ENCODE measurements around the gene FBXW10.
"Not testable (repeated sequence)": the region's sequence is repeated elsewhere in the genome, so short reads cannot be mapped to it uniquely, and the experiment has no call there.

The FBXW10 gene

GRCh38 chr17:18741228-18741627 is 2.6 kb upstream of the FBXW10 start:
- not testable (repeated sequence) for H3K4me3 ChIP-seq (replicated peaks; ENCODE audit: low read depth, low read length); DNase-seq (ENCODE audit: low read depth)

GRCh38 chr17:18744726-18745125 is 872 bp downstream of the FBXW10 start:
- not testable (repeated sequence) for DNase-seq (ENCODE audit: low read depth); H3K4me3 ChIP-seq (replicated peaks; ENCODE audit: low read depth, low read length)

GRCh38 chr17:18746551-18746950 is 2.7 kb downstream of the FBXW10 start:
- H3K4me3 ChIP-seq (replicated peaks; ENCODE audit: low read depth, low read length); DNase-seq (ENCODE audit: low read depth): not testable (repeated sequence)

- not testable (repeated sequence) for DNase-seq (ENCODE audit: low read depth); H3K4me3 ChIP-seq (replicated peaks; ENCODE audit: low read depth, low read length)
These were observed 3.6 kb downstream of the FBXW10 start for GRCh38 chr17:18747501-18747900.

GRCh38 chr17:18750242-18750641 is 6.4 kb downstream of the FBXW10 start:
- H3K4me3 ChIP-seq (replicated peaks; ENCODE audit: low read depth, low read length); DNase-seq (ENCODE audit: low read depth): not testable (repeated sequence)

- DNase-seq (ENCODE audit: low read depth); H3K4me3 ChIP-seq (replicated peaks; ENCODE audit: low read depth, low read length): not testable (repeated sequence)
These were observed 10.1 kb downstream of the FBXW10 start for GRCh38 chr17:18753829-18754409.

- not testable (repeated sequence) for H3K4me3 ChIP-seq (replicated peaks; ENCODE audit: low read depth, low read length); DNase-seq (ENCODE audit: low read depth)
These were observed 12.1 kb downstream of the FBXW10 start for GRCh38 chr17:18755969-18756368.

- not testable (repeated sequence) for DNase-seq (ENCODE audit: low read depth); H3K4me3 ChIP-seq (replicated peaks; ENCODE audit: low read depth, low read length)
These were observed 13.7 kb downstream of the FBXW10 start for GRCh38 chr17:18757368-18758044.

- DNase-seq (ENCODE audit: low read depth); H3K4me3 ChIP-seq (replicated peaks; ENCODE audit: low read depth, low read length): not testable (repeated sequence)
These were observed 14.5 kb downstream of the FBXW10 start for GRCh38 chr17:18758344-18758743.

GRCh38 chr17:18760221-18760620 is 16.4 kb downstream of the FBXW10 start:
- H3K4me3 ChIP-seq (replicated peaks; ENCODE audit: low read depth, low read length); DNase-seq (ENCODE audit: low read depth): not testable (repeated sequence)

GRCh38 chr17:18770572-18770971 is 26.7 kb downstream of the FBXW10 start:
- DNase-seq (ENCODE audit: low read depth); H3K4me3 ChIP-seq (replicated peaks; ENCODE audit: low read depth, low read length): not testable (repeated sequence)

GRCh38 chr17:18771066-18771465 is 27.2 kb downstream of the FBXW10 start:
- not testable (repeated sequence) for DNase-seq (ENCODE audit: low read depth); H3K4me3 ChIP-seq (replicated peaks; ENCODE audit: low read depth, low read length)

GRCh38 chr17:18772471-18772870 is 28.6 kb downstream of the FBXW10 start:
- no peak for DNase-seq (ENCODE audit: low read depth)
- H3K4me3 ChIP-seq (replicated peaks; ENCODE audit: low read depth, low read length), result no peak overlapping the region
- no peak for TF ChIP-seq CTCF (IDR thresholded peaks at IDR 0.05; ENCODE audit: low read length, missing control alignments)

- peak within 1 kb of the TSS; percentile 58 for H3K4me3 ChIP-seq (replicated peaks; ENCODE audit: low read depth, low read length)
- peak; percentile 93 for DNase-seq (ENCODE audit: low read depth)
These were observed 37.3 kb downstream of the FBXW10 start, which contains the start of gene TVP23B for GRCh38 chr17:18780991-18781718. Gene TVP23B (plus strand): TSS chr17:18781183. CDS start chr17:18781294, 111 bp downstream.

- DNase-seq (ENCODE audit: low read depth), result not testable (repeated sequence)
- H3K4me3 ChIP-seq (replicated peaks; ENCODE audit: low read depth, low read length), result peak overlapping the region; percentile 58
These were observed 38.0 kb downstream of the FBXW10 start for GRCh38 chr17:18781805-18782204.

GRCh38 chr17:18785933-18786332 is 42.1 kb downstream of the FBXW10 start:
- not testable (repeated sequence) for H3K4me3 ChIP-seq (replicated peaks; ENCODE audit: low read depth, low read length); DNase-seq (ENCODE audit: low read depth)

- H3K4me3 ChIP-seq (replicated peaks; ENCODE audit: low read depth, low read length); DNase-seq (ENCODE audit: low read depth): not testable (repeated sequence)
These were observed 43.0 kb downstream of the FBXW10 start for GRCh38 chr17:18786890-18787289.

- H3K4me3 ChIP-seq (replicated peaks; ENCODE audit: low read depth, low read length); DNase-seq (ENCODE audit: low read depth): not testable (repeated sequence)
These were observed 47.5 kb downstream of the FBXW10 start for GRCh38 chr17:18791402-18791801.
